ENCODE data around the gene TEX261.

The TEX261 gene

DNA sequence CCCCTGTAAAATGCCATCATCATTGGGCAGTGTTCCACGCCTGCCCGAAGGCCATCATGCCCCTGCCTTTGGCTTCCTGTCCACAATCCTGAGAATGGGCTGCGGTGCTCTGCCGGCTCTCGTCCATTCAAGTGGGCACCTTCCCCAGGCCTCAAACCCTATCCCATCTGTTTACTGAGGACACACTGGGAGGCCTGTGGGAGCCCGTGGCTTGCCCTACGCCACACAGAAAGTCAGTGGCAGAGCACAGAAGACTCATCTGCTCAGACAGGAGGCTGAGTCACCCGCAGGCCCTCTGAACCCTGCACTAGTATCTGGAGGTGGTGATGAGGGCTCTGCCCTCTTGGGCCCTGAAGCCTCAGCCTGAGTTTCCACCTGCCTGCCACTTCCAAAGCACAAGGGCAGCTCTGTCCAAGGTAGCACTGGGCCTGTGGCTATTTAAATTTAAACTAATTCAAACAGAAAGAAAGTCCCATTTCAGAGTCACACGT, 35.4 kb downstream of the TEX261 start:
- no peak for DNase-seq (ENCODE audit: low read depth)

DNA sequence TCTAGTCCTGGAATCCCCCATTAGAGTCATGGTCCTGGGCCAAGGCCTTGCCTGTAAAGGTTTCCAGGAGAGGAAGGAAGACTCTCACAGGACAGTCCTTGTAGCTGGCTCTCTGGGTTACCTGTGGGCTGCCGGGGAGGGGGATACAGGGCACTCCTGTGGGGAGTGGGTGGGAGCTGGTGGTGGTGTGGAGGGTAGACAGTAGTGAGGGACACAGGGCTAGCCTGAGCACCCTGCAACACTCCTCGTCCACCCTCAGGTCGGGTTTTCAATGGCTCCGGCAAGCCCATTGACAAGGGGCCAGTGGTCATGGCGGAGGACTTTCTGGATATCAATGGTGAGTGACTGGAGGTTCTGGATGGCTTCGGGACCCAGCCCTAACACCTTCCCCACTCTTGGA, 35.9 kb downstream of the TEX261 start:
- no peak for DNase-seq (ENCODE audit: low read depth)

DNA sequence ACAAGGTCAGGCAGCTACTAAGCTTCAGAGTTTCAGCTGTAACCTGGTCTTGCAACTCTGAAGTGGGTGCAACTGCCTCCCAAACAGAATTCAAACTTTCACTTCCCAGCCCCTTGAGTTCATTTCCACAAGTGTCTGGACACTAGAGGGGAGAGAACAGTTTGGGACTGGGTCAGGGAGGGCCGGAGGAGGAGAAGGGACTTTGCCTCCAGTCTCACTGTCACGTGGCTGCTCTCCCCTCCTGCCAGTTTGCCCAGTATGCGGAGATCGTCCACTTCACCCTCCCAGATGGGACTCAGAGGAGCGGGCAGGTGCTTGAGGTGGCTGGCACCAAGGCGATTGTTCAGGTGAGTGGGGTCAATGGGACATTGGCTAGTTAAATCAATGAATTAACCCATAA, 36.9 kb downstream of the TEX261 start:
- DNase-seq (ENCODE audit: low read depth), result no peak

DNA sequence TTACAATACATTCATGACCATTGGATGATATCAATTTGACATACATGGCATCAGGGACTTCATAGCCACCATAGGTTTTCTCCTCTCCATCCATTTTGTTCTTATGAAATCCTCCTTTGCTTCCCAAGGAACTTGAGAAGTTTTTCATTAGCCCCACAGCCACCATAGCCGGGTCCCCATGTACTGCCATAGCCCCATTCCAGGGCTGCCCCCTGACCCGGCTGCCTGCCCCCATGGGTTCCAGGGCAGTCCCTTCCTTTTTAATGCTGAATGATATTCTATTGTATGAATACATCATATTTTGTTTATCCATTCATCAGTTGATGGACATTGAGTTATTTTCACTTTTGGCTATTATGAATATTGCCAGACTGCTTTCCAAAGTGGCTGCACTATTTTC, 38.5 kb downstream of the TEX261 start:
- no peak for DNase-seq (ENCODE audit: low read depth)

DNA sequence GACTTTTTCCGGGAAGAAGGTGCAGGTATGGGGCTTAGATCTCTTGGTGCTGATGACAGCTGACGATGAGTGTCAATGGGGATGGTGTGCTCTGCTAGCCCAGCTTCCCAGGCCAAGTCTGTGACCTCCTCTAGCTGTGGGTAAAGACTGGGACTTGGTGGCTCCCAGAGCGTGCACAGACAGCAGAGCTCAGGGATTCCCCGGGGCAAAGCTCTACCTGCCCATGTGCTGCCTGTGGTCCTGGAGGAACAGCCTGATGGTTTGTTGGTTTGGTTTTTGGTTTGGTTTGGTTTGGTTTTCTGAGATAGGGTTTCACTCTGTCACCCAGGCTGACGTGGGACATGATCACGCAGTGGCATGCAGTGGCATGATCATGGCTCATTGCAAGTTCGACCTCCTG, 39.8 kb downstream of the TEX261 start:
- no peak for DNase-seq (ENCODE audit: low read depth)

- no peak for DNase-seq (ENCODE audit: low read depth)
These were observed 45.6 kb downstream of the TEX261 start for GRCh38 chr2:70949086-70949485.

DNA sequence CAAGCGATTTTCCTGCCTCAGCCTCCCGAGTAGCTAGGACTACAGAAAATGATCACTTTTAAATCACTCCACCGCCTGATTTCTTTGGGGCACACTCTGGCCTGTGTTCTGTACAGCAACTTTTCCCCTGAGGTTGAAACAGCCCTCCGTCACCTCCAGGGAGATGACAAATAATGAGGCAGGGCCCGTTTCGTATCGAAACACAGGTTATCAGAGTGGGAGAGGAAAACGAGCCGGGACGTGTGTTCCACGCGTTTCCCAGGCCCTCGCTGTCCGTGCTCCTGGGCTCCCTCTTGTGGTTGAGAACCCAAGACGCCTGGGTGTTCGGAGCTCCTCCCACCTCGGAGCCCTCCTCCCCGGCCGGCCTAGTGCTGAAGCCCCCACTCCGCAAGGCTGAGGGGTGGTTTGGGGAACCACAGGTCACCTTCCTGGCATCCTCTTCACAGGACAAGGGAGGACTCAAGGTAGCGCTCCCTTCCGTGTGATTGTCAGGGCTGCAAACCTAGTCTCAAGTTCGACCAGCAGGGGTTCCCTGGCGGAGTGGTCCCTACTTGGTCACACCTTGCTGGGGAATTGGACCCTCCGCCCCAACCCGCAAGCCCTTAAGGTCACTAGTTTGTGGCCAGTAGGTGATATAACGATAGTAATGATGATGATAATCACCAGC, 46.2 kb downstream of the TEX261 start:
- DNase-seq (ENCODE audit: low read depth), result peak; percentile 74

- peak; percentile 74 for DNase-seq (ENCODE audit: low read depth)
These were observed 47.0 kb downstream of the TEX261 start for GRCh38 chr2:70947556-70948184.

DNA sequence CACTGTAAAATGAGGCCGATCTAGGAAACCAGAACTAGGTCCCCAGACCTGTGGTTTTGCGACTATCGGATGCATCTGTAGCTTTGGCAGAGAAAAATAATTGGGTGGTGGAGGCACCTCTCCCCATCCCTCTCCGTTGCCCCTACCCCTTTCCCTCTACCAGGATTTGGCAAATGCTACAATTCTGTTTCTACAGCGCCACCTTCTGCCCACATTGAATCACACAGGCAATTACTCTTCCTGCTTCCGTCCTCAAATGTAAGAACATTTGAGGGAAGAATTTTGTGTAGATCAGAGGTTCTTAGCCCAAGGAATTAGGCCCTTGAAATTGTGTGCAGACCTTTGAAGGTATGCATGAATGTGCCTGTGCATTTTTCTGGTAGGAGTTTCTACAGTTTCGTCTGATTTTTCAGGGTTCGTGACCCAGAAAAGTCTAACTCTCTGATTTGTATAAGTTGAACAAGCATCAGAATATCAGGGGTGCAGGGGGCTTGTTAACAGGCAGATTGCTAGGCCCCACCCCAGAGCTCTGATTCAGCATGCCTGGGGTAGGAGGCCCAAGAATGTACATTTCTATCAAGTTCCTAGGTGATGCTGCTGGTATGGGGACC, 47.7 kb downstream of the TEX261 start:
- DNase-seq (ENCODE audit: low read depth), result peak; percentile 60

GRCh38 chr2:70944111-70944690, 50.5 kb downstream of the TEX261 start:
- no peak for DNase-seq (ENCODE audit: low read depth)

DNA sequence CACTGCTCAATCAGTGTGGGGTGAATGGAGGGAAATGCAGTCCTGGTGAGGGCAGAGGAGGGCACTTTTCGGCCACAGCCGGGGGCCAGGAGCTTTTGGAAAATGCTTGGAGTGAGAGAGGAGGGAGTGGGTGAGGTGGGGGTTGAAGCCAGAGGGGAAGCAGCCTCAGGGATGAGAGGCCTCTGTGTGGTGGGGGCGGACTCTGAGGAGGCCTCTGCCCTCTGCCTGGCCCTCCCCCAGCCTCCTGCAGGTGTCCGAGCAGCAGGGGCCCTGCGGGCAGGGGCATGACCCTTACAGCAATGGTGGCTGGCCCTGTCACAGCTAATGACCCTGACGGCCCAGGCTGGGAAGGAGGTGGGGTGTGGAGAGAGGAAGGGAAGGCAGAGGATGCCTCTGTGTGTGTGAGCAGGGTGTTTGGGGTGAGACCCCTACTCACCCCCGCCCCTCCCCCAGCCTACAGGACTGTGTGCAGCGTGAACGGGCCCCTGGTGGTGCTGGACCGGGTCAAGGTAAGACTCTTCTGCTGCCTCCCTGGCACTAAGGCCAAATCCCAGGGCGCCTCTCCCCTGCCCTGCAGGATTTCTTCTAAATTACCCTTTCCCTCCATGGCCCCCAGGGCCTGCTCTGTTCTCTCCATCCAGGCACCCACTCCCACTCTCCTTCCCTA, 51.3 kb downstream of the TEX261 start:
- no peak for DNase-seq (ENCODE audit: low read depth)

DNA sequence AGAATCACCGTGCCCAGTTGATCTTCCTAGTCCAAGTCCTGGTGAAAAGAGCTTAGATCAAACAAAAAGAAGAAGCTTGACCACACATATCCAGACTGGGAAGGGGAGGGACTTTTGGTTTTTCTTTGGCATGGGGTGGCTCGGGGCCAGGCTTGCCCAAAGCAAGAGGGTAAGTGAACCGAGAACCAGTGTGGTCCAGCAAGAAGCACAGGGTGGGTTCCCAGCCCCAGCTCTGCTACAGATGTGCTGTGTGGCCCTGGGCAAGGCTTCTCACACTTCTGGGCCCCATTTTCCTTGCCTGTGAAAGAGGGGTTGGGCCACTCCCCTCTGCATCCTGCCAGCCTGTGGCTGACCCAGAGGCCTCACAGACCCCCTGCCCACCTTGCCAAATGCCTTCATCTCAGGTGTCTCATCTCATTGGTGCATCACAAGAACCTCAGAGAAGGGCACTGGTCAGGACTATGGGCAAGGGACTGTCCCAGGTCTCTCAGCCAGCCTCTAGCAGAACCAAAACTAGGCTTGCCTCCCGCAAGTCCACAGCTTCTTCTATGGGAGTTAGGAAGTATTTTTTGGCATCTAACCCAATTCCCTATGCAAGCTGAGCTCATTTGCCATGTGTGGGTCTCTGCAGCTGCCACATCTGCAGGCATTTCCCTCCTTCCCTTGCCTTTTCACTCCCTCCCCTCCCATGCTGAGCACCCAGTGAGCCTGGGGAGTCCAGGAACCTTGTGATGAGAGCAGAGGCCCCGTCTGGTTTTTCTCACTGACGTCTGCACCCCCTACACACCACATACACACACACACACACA, 52.1 kb downstream of the TEX261 start:
- no peak for DNase-seq (ENCODE audit: low read depth)

GRCh38 chr2:70941701-70942100, 53.0 kb downstream of the TEX261 start:
- DNase-seq (ENCODE audit: low read depth), result no peak

- no peak for DNase-seq (ENCODE audit: low read depth)
These were observed 53.5 kb downstream of the TEX261 start for GRCh38 chr2:70941186-70941585.

DNA sequence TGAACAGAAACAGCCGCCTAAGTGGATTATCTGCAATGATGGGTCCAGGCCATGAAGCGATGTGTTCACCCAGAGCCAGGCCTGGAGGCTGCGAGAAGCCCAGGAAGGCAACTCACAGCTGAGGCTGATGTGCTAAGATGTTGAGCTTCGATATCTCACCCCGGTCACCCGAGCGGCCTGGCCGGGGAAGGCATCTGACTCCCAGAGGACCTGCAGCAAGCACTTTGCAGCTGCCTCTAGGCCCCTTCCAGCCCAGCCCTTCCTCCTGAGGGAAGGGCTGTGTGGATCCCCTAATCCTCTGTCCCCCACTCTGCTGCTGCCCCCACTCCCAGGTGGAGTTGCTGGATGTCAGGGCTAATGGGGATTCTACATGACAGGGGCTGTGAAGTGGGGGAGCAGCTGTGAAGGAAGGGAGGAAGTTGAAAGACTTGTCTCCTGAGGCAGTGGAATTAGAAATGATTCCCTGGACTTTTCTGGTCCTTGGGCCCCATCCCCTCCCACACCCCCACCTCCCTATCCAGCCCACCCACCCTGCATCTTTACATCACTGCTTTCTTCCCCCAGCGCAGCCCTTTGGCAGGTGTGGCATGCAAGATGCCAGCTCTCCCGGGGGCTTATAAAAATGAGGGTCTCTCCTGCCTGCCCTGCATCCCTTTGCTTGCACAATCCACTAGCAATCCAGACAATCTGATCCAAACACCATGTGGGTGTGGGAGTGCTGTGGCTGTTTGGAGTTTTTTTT, 54.7 kb downstream of the TEX261 start:
- no peak for DNase-seq (ENCODE audit: low read depth)

GRCh38 chr2:70939001-70939838, 55.5 kb downstream of the TEX261 start:
- no peak for DNase-seq (ENCODE audit: low read depth)

GRCh38 chr2:70938586-70938950, 56.1 kb downstream of the TEX261 start:
- DNase-seq (ENCODE audit: low read depth), result no peak

DNA sequence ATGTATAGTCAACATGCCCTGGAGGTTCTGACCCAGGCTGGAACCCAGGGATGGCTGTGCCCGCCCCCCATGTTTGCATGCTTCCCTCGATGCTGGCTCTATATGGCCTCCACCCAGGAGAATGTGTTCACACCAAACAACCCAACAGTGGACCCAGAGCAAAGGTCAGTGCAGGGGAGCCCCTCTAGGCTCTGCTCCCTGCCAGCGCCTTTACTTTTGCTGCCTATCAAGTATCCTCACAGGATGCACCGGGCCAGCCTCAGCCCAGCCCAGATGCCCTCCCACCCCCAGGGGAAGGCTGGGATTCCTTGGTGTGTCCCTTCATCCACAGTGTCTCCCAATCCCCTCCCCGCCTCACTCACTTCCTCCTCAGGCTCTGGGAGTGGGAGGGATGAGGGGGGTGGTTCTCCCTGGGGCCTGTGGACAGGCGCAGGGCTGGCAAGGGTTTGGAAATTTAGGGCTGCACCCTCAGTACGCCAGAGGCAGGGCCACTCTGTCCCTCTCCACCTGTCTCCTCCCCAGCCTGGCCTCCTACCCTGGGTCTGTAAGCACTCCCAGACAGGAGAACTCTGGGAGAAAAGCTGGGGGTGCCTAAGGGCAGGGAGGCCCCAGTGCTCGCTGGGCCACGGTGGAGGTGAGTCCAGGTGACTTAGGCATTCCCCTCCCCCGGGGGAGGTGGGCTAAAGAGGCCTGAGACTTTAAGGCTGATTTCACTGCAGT, 56.6 kb downstream of the TEX261 start:
- no peak for DNase-seq (ENCODE audit: low read depth)

All from EH (cell line).